ENCODE results near the gene VWA3A.
A peak's percentile ranks its signal among the peaks of the same experiment; 100 is the strongest.
"Not testable (repeated sequence)": the region's sequence is repeated elsewhere in the genome, so short reads cannot be mapped to it uniquely, and the experiment has no call there.

Gene VWA3A

DNA sequence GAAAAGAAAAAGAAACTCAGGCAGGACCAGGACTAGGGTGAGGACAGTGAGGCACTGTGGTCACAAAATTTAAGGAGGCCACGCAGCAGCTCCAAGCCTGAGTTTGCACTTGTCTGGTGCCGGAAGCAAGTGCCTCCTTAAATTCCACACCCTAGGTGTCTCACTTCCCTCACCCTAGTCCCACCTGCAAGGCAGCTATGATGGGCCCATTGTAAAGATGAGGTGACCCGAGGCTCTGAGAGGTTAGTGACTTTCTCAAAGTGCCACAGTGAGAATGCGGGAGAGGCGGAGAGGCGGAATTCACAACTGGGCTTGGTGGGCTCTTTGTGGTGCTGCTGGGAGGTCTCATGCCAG lies 92.3 kb downstream of the VWA3A start:
- no peak for DNase-seq

DNA sequence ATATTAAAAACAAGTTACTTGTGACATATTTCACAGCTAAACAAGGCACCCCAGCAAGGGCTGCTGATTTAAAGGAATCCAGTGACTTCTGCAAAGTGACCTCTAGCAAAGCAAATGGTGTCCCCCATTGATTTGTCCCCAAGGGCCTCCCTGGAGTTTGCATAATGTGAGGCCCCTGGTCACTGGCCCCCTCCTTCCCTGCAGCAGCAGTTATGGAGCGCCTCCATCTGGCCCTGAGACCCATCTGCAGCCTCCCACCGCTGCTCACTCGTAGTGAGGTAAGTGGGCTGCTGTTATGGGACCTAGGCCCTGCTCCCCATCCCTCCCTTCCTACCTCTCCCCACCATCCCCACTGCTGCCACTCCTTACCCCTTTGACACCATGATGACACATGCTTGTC lies 94.2 kb downstream of the VWA3A start:
- no peak for DNase-seq

- DNase-seq, result no peak
Observed at GRCh38 chr16:22188267-22188594, 95.9 kb downstream of the VWA3A start.

DNA sequence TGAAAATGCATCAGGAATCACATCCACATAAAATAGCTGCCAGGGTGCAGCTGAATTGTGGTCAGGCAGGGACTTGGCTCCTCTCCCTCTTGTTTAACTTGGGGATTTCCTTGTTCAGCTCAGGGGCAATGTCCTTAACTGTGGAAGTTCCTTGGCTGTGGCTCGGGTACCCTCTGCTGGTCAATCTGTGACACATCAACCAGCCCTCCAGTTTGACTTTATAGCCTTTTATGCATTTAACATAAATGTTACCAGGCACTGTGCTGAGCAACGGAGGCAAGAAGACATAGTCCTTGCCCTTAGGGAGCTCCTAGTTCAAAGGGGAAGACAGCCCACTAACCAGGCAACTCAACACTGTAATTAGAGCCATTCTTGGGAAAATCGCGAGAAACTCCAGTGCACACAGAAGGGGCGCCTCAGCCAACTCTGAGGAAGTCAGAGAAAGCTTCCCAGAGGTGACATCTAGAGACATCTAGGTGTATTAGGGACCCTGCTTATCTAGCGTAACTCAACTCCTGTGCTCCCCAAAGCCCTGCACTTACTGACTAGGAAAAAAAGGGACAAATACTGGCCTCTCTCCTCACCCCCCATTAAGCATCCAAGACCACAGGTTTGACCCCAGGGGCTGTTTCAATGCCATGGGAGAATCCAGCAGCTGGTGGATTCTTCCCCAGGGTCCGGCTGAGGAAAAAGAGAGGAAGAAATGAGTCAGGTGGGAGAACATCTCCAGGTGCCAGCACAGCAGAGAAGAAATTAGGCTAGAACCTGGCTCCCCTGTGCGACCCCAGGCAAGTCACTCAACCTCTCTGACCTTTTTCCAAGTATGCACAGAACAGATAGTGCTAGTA lies 96.5 kb downstream of the VWA3A start:
- peak; percentile 92 for DNase-seq

DNA sequence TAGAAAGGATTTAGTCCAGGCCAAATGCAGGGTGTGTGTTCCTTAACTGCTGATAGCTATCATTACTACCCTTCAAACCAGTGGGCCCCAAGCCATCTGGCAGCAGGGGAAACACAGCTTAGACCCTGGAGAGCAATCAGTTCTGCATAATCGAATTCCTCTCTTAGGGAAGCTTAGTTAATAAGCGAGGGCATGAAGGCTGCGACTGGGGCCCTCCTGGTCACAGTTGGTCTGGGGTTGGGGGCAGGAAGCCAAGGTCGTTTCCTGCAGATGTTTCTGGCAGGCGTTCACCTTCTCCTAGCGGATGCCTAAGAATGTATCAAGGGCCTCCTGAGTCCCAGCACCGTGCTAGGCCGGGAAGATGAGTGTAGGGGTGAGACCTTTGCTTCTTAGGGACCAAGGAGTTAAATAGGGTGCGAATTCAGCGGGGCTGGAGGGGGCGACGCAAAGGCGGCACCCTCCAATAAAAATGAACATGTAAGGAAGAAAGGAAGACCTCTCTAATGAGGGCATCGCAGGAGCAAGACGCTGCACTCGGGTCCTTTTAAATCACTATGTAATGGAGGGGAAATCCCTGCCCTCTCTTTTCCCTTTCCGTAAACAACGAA lies 97.2 kb downstream of the VWA3A start:
- peak; percentile 65 for DNase-seq

DNA sequence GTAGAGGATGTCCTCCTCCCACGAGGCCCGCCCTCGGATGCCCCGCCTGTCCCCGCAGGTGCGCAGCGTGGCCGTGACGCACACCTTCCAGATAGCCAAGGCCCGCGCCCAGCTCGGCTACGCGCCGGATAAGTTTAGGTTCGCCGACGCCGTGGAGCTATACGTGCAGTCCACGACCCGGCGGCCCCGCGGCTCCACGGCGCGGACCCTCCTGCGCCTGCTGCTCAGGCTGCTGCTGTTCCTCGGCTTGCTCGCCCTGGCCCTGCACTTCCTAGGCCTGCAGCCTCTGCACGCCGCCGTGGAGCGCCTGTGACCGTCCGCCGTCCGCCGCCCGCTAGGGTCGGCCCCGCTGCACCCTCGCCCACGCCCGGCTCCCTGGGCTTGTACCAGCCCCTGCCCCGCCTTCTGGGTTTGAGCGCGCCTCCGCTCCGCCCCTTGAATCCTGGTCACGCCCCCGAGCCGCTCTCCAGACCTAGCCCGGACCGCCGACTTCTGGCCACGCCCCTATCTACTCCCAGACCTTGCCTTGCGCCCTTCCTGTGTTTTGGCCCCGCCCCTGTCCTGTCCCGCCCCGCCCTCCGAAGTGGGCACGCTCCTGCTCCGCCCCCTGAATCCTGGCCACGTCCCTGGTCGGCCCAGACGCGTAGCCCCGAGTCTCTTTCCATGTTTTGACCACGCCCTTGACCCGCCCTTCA lies 97.9 kb downstream of the VWA3A start:
- peak; percentile 99 for DNase-seq

DNA sequence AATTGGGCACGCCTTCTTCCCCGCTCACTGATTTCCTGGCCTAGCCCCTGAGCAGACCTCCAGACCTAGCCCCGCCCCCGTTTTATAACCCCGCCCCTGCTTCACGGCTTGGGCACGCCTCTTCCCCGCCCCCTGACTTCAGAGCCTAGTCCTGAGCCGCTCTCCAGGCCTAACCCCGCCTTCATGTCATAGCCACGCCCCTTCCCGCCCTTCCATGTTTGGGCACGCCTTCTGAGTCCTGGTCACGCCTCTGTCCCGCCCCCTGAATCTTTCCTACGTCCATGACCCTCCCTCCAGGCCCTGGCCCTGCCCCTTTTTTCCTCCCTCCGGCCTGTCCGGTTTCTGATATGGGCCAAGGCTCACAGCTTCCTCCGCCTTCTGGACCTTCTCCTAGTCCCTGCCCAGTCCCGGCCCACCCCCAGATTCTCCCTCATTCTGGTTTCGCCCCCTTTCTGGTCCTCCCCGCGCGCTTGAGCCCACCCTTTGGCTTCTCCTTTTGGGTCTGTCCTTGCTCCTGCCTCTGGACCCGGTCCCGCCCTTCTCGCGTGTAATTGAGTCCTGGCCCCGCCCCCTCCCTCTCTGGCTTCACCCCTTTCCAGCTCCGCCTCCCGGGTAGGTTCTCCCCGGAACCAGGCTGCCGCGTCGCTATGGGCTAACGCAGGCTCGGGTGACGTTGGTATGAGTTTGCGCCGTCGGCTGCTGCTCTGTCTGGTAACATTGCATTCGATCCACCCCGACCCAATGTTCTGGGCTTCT lies 98.6 kb downstream of the VWA3A start:
- peak; percentile 99 for DNase-seq

- DNase-seq, result peak; percentile 59
Observed at GRCh38 chr16:22191532-22192260, 99.4 kb downstream of the VWA3A start.

- peak; percentile 97 for DNase-seq
Observed at GRCh38 chr16:22192261-22193062, 100.1 kb downstream of the VWA3A start.

GRCh38 chr16:22193063-22193411 lies 100.7 kb downstream of the VWA3A start:
- DNase-seq, result no peak

GRCh38 chr16:22194707-22195444 lies 102.5 kb downstream of the VWA3A start:
- DNase-seq, result no peak

DNA sequence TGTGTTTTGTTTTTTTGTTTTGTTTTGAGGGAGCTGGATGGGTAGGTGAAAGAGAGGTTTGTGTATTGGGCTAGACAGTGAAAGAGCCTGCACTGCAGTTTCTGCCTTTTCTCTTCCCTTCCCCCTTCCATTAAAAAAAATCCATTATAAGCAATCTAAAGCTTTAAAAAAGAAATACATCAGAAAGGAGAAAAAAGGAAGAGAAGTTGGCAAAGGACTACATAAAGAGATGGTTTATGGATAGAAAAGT lies 103.0 kb downstream of the VWA3A start:
- no peak for DNase-seq

DNA sequence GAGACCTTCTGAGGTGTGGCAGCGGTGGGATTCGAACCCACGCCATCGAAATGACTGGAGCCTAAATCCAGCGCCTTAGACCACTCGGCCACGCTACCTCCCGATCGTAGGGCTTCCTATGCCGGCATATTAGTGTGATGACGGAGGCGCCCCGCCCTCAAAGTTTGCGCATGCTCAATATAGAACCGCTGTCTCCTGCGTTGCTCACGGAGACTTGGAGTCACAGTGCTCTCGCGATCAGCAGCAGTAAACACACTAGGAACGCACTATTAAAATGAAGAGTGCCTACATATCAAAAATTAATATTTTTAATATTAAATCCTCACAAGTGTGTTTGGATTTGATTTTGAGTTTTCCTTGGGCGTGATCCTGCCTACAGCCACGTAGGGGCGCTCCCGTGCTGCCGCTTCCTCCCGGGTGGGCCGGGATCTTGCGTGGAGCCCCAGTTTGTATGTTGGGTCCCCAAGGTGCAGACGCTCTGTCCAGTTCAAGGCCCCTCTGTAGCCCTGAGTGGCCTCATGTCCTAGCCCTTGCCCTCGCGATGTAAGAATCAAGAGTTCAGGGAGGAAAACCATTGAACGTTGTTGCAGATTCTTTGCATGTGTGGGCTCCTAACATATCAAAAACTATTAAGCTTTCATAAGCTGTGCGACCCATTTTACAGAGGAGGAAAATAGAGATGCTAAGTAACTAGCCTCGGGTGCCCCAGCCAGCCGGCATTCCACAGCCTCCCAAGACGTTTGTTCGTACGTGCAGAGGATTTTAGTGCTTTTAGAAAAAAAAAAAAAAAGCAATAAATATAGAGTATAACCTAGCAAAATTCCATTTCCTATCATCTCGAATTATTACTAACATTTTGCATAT lies 103.6 kb downstream of the VWA3A start:
- peak; percentile 94 for DNase-seq

DNA sequence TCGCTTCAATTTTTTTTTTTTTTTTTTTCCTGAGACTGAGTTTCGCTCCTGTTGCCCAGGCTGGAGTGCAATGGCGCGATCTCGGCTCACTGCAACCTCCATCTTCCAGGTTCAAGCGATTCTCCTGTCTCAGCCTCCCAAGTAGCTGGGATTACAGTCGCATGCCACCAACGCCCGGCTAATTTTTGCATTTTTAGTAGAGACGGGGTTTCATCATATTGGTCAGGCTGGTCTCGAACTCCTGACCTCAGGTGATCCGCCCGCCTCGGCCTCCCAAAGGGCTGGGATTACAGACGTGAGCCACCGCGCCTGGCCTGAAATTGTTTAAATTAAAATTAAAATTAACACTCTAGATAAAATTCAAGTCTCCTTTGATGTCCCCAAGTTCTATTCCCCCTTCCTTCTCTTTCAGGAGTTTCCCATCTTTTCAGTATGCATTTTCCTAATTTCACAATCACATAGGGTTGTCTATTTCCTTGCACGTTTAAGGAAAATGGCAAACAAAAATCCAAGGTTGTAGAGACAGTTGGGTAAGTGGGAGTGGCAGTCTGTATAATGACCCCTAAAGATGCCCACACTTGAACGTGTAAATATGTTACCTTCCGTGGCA lies 104.3 kb downstream of the VWA3A start:
- DNase-seq, result not testable (repeated sequence)

DNA sequence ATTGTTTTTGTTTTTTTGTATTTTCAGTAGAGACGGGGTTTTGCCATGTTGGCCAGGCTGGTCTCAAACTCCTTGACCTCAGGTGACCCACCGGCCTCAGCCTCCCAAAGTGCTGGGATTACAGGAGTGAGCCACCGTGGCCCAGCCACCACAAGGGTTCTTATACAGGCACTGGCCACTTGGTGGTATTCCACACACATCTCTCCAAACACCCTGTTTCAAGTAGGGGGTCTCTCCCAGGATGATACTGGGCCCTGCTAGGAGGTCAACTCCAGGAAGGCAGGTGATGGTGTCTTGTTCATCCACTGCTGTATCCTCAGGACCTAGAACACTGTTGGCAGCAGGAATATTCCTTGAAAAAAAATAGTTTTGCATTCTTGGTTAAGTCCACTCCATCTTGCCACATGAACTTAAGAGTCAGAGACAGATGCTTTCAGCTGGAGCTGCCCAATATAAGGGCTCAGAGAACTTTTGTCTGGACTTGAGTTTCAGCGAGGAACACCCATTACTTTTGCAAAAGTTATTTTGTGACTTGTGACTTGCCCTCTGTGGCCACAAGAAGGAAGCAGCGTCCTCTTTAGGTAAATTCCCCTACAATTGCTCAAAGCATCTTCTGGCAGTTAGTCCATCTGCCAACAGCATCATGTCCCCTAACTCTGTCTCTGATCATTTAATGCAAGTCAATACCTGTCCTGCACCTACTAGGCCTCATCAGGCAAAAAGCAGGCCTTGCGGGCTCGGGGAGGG lies 106.4 kb downstream of the VWA3A start:
- DNase-seq, result peak; percentile 46

GRCh38 chr16:22202261-22202637 lies 109.9 kb downstream of the VWA3A start:
- DNase-seq, result no peak

GRCh38 chr16:22203091-22203490 lies 110.8 kb downstream of the VWA3A start:
- DNase-seq, result no peak

DNA sequence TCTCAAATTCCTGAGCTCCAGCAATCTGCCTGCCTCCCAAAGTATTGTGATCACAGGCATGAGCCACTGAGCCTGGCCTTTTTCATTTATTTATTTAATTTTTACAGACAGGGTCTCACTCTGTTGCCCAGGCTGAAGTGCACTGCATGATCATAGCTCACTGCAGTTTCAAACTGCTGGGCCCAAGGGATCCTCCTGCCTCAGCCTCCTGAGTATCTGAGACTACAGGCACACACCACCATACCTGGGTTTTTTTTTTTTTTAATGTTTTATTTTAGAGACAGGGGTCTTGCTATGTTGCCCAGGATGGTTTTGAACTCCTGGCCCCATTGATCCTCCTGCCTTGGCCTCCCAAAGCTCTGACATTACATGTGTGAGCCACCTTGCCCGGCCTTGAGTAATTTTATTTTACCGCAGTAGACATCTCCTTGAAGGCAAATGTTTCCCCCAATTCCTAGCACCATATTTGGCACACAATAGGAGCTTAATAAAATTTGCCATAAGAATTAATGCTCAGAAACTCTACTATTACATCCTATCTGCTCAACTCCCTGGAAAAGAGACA lies 111.8 kb downstream of the VWA3A start:
- no peak for DNase-seq

DNA sequence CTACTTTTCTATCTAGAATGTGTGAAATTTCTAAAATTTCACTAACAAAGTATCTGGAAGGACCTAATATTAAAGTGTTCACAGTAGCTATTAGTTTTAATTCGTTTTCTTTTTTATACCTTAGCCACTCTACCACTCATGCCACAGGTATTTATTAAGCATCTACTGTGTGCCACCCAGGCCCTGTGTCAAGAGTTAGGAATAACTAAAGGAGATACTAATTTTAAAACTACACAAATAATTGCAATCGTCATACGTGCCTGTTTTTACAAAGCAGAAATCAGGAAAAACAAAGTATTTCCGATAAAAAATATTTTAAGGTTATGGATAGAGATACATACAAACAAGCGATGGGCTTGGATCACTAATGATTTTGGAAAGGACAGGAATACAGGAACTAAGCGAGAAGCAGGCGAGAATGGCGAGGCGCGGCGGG lies 113.3 kb downstream of the VWA3A start:
- no peak for DNase-seq

Measured in hematopoietic multipotent progenitor cell treated with erythropoietin and hydrocortisone succinate and interleukin-3 and kit ligand, for 4 days (in vitro differentiated cells).